Ovary (tissue), 3 donors: ENCODE measurements around the gene NKAPD1.

Experiments
- CTCF ChIP-seq, 3 donors: fragments of 450-650 bp in 2 of 3; fragments of 200-600 bp in 1 of 3; IDR thresholded peaks; one replicate each; pipeline versions ENCODE4 v1.5.1 to v1.8.0; 2016 to 2022; ENCODE audit warnings: antibody characterized with exemption in 3 of 3, mild to moderate bottlenecking in 1 of 3
- EP300 ChIP-seq: sonication (generic); formaldehyde crosslinking; IDR thresholded peaks from one replicate; pipeline ENCODE4 v1.6.1; 2017; ENCODE audit warnings: antibody characterized with exemption
- POLR2A ChIP-seq: fragments of 450-650 bp; IDR thresholded peaks from one replicate; pipeline ENCODE4 v1.6.1; 2017; ENCODE audit warnings: antibody characterized with exemption, mild to moderate bottlenecking, moderate library complexity
- donor health status: DM: no; HTN: no; CAD: no.

GRCh38 chr11:112058103-112058502 is 16.0 kb upstream of the NKAPD1 start:
- TF ChIP-seq CTCF (IDR thresholded peaks at IDR 0.05) (no peak), EP300 (no peak), POLR2A (no peak)
